ENCODE results near the gene HOMER3.

DNA sequence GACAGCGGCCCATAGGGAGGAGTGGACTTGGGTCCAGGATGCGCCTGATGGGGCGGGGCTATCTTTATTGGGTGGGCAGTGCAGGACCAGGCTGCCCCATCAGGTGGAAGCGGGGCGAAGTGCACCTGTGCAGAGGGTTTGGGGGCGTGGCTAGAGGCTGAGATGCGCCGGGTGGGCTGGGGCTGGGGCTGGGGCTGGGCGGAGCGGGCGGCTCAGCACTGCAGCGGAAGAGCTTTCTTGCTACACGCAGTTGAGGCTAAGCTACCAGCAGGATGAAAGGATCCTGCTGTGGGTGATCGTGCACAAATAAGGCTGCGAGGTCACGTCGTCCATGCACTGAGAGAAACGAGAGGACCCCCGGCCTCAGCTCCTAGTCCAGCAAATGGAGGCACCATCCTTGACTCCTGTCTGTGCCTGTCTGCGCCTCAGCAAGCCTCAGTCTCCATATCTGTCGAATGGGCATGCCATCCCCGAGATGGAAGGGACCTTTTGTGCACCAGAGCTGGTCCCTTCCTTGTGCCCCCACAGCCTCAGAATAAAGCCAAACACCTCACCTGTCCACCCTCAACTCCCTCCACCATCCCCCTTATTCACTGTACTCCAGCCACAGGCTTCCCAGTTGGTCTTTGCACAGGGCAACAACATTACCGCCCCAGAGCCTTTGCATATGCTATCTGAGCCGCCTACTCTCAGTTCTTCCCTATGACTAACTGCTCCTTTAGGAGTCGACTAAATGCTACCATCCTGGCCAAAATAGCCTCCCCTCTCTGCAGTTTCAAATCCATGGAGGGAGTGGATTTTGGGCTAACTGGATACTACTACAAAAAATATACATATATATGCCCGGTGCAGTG is 21.0 kb upstream of the HOMER3 start:
- TF ChIP-seq EZH2 (IDR thresholded peaks at IDR 0.05; ENCODE audit: borderline replicate concordance, low read length): no peak
- TF ChIP-seq, protein P1, sequence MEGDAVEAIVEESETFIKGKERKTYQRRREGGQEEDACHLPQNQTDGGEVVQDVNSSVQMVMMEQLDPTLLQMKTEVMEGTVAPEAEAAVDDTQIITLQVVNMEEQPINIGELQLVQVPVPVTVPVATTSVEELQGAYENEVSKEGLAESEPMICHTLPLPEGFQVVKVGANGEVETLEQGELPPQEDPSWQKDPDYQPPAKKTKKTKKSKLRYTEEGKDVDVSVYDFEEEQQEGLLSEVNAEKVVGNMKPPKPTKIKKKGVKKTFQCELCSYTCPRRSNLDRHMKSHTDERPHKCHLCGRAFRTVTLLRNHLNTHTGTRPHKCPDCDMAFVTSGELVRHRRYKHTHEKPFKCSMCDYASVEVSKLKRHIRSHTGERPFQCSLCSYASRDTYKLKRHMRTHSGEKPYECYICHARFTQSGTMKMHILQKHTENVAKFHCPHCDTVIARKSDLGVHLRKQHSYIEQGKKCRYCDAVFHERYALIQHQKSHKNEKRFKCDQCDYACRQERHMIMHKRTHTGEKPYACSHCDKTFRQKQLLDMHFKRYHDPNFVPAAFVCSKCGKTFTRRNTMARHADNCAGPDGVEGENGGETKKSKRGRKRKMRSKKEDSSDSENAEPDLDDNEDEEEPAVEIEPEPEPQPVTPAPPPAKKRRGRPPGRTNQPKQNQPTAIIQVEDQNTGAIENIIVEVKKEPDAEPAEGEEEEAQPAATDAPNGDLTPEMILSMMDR (conservative IDR thresholded peaks at IDR 0.05 in 1 of 2, IDR thresholded peaks at IDR 0.05 in 1 of 2; ENCODE audit: extremely low read depth in 1 of 2, insufficient read depth in 1 of 2, low read depth in 1 of 2, low read length in 2 of 2): no peak

Data from mammary epithelial cell (primary cell).